GM18498 (cell line): ENCODE data around the gene HRH2.

Experiments
- ATAC-seq: cut with Tn5 transposase; IDR thresholded peaks from one replicate; pipeline ENCODE4 v1.9.1; 2021; ENCODE audit warnings: mild to moderate bottlenecking, moderate library complexity; ENCODE audit not compliant: unreplicated experiment

HRH2 gene

GRCh38 chr5:175690586-175690985, 32.7 kb downstream of the HRH2 start:
- no peak for ATAC-seq

DNA sequence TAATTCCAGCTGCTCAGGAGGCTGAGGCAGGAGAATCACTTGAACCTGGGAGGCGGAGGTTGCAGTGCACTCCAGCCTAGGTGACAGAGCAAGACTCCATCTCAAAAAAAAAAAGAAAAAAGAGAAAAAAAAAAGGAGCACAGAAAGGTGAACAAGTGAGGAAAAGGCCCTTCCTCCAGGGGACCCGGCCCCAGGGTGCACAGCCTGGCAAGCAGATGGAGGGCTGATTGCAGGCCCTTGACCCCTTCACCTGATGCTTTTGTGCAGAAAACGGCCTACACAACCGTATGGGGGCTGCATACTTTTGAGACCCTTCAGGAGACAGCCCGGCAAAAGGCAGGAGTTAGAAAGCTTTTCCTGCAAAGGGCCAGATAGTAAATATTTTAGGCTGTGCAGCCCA, 33.9 kb downstream of the HRH2 start:
- no peak for ATAC-seq

GRCh38 chr5:175692235-175692995, 34.5 kb downstream of the HRH2 start:
- ATAC-seq: no peak

DNA sequence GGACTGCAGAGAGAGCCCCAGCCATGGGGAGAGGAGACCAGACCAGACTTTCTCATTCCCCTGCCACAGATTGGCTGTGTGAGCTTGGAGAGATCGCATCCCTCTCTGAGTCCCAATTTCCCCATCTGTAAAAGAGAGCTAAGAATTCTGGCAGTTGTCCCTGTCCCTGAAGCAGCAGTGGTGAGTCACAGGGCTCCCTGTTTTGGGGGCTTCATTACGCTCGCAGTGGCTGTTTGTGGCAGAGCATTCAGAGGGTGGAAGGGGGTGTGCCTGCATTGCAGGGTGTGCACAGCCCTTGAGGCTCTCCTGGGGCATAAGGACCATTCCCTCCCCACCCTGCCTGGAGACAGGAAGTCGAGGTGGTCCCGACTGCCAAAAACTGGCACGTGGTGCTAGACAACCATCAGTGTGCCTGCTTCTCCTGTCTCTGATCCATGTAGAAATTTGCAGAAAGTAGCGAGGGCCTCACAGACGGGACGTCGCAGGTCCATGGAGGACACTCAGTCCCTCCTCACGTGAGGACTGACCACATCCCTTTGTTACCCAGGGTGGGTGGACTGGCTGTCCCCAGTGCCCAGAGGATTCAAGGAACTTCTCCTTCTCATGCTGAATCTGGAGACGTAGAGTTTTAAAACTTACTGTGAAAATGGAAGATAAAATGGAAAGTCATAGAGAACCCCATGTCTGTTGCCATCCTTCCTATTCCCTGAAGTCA, 35.3 kb downstream of the HRH2 start:
- no peak for ATAC-seq

- no peak for ATAC-seq
Observed at GRCh38 chr5:175693741-175694140, 35.9 kb downstream of the HRH2 start.

DNA sequence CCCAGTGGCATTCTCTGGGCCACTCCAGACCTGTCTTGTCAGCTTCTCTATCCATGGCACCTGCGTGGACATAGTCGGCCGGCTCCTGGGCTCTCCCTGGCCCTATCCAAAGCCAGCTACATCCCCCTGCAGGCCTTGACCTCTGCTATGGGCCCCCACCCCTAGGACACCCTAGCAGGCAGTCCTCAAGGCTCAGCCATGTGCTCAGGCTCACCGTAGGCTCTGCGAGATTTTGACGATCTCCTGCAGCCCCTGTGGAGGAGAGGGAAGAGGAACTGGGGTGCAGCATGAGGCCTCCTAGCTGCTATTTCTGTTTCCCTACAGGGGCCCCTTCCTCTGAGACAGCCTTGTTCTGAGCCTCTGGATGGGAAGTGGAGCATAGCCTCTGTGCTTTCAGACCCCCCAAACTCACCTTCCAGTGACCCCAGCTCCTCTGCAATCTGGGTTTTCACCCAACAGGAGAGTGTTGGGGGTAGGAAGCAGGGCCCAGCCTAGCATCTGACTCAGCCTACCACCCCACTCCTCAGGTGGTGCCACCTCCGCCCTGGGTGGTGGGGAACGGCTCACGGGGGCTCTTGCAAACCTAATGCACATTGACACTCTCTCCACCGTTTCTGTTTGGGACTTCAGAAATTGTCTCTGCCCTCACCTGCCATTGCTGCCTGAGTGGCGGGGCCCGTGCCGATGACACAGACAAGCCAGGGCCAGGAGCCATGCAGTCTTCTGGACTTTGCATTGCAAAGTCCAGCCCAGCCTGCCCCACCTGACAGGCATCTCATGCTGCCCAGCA, 36.7 kb downstream of the HRH2 start:
- ATAC-seq: no peak

GRCh38 chr5:175695161-175696126, 37.6 kb downstream of the HRH2 start:
- ATAC-seq: no peak

GRCh38 chr5:175696139-175696854, 38.4 kb downstream of the HRH2 start:
- ATAC-seq: no peak

DNA sequence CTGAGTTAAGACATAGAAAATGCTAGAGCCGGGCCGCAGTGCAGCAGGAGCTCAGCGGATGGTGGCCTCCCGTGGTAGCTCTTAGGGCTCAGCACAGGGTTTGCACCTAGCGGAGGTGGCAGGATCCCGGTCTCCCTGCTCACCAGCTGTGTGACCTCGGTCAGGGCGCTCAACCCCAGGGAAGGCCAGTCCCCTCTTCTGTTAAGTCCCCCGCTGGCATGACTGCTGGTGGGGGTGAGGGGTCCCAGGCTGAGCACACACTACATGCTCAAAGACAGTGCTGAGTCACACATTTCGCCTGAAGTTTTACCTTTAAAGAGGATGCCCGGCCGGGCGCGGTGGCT, 39.0 kb downstream of the HRH2 start:
- no peak for ATAC-seq

- ATAC-seq: no peak
Observed at GRCh38 chr5:175697846-175698245, 40.0 kb downstream of the HRH2 start.

GRCh38 chr5:175698401-175699115, 40.7 kb downstream of the HRH2 start:
- no peak for ATAC-seq

DNA sequence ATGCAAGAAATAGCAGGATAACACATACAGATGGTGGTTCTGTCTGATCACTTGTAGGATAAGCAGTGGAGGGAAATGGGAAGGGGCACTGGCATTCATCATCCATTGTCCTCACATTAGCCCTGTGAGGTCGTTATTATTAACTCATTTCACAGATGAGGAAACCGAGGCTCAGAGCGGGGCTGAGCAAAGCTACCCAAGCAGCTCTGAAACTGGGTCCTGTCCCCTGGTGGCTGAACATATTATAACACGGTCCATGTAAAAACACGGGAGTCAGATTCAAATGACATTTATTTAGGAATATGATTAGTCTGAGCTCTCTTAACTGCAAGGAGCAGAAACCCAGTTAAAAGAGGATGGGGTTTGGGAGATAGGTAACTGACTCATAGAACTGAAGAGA, 43.1 kb downstream of the HRH2 start:
- ATAC-seq: no peak

- ATAC-seq: no peak
Observed at GRCh38 chr5:175701797-175702196, 43.9 kb downstream of the HRH2 start.

DNA sequence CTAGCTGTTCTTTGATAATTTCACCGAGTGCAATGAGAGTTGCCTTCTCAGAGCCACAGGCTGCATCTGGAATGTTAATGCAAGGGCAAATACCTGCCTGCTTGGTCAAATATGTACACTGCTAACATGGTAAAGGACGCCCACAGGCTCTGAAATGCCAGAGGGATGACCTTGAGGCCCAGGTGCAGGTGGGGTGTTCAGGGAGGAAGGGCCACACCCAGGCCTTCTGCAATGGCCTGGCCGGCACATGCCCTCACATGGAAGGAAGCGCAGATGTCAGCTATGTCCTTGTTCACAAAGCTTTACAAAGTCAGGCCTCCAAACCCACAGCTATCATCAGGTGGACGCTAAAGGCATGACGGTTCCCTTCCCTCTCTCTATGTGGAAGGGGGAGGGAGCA, 48.6 kb downstream of the HRH2 start:
- ATAC-seq: no peak

- no peak for ATAC-seq
Observed at GRCh38 chr5:175707751-175708375, 50.0 kb downstream of the HRH2 start.

GRCh38 chr5:175709276-175709781, 51.5 kb downstream of the HRH2 start:
- no peak for ATAC-seq

DNA sequence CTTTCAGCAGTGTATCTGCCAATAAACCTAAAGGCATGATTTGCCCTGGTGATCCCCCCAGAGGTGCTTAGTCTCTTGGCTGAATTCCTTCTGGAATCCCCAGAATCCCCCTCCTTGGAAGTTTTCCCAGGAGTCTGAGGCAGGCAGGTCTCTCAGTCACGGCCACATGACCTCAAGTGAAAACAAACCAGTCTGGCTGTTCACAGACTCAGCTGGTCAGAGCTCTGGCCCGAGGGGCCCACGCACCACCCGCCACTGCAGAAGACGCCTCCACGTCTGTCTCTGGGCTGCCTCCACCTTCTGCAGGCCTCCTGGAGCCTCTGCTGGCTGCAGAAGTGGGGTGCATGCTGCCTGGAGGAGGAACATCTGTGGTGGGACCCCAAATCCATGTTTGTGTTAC, 52.5 kb downstream of the HRH2 start:
- no peak for ATAC-seq

- no peak for ATAC-seq
Observed at GRCh38 chr5:175711031-175711430, 53.2 kb downstream of the HRH2 start.
